ENCODE measurements around the gene TEC.
A peak's percentile ranks its signal among the peaks of the same experiment; 100 is the strongest.
"Not testable (repeated sequence)": the region's sequence is repeated elsewhere in the genome, so short reads cannot be mapped to it uniquely, and the experiment has no call there.

Gene TEC

DNA sequence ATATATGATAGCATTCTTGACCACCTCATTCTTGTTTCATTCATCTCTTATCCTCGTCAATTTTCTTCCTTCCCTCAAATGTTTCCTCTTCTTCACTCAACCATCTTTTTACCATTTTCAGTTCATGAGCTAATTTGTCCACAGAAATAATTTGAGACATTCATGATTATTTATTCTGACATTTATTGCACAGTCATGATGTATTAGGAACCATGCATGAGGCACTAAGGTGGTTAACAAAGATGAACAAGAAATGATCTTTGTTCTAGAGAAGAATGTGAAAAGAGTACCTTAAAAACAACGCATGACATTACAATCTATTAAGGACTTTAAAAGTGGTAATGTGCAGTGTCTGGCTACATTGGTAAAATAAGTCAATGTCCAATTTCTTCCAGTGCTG, 27.9 kb downstream of the TEC start:
- DNase-seq: no peak

GRCh38 chr4:48237996-48238645, 31.5 kb downstream of the TEC start:
- no peak for DNase-seq

- no peak for DNase-seq
Observed at GRCh38 chr4:48235050-48235449, 34.6 kb downstream of the TEC start.

- no peak for DNase-seq
Observed at GRCh38 chr4:48234575-48234974, 35.1 kb downstream of the TEC start.

GRCh38 chr4:48228949-48229348, 40.7 kb downstream of the TEC start:
- DNase-seq: no peak

- DNase-seq: no peak
Observed at GRCh38 chr4:48227662-48228061, 42.0 kb downstream of the TEC start.

DNA sequence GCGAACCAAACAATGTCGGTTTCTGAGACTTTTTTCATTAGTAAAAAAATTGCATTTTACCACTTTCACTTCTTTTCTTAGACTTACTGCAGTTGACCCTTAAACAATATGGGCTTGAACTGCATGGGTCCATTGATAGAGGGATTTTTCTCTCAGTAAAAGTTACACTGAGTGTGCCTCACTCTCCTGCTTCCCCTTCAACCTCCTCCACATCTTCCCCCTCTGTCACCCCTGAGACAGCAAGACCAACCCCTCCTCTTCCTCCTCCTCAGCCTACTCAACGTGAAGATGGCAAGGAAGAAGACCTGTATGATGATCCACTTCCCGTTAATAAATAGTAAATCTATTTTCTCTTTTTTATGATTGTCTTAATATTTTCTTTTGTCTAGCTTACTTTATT, 43.4 kb downstream of the TEC start:
- no peak for DNase-seq

GRCh38 chr4:48225368-48226141, 44.1 kb downstream of the TEC start:
- DNase-seq: no peak

GRCh38 chr4:48224606-48225005, 45.0 kb downstream of the TEC start:
- DNase-seq: no peak

GRCh38 chr4:48223633-48224295, 45.9 kb downstream of the TEC start:
- DNase-seq: no peak

DNA sequence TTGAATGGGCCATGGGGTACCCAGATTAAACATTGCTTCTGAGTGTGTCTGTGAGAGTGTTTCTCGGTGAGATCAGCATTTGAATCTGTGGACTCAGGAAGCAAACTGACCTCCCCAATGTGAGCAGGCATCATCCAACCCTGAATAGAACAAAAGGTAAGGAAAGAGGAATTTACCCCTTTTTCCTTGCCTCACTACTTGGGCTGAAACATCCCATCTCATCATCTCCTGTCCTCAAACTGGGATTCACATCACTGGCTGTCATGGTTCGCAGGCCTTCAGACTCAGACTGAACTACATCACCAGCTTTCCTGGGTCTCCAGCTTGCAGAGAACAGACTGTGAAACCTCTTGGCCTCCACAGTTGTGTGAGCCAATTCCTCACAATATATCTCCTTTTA, 47.1 kb downstream of the TEC start:
- DNase-seq: no peak

DNA sequence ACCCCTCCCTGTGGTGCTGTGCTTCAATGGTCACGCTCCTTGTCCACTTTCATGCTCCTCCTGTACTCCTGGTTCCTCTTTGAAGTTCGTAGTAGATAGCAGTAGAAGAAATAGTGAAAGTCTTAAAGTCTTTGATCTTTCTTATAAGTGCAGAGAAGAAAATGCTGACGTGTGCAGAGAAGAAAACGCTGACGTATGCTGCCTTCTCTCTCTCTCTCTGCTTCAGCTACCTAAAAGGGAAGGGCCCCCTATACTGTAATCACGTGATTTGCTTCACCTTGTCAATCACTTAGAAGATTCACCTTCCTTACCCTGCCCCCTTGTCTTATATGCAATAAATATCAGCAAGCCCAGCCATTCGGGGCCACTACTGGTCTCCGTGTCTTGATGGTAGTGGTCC, 50.2 kb downstream of the TEC start:
- not testable (repeated sequence) for DNase-seq

- no peak for DNase-seq
Observed at GRCh38 chr4:48216563-48216962, 53.1 kb downstream of the TEC start.

GRCh38 chr4:48215977-48216376, 53.7 kb downstream of the TEC start:
- no peak for DNase-seq

- no peak for DNase-seq
Observed at GRCh38 chr4:48212165-48212564, 57.5 kb downstream of the TEC start.

DNA sequence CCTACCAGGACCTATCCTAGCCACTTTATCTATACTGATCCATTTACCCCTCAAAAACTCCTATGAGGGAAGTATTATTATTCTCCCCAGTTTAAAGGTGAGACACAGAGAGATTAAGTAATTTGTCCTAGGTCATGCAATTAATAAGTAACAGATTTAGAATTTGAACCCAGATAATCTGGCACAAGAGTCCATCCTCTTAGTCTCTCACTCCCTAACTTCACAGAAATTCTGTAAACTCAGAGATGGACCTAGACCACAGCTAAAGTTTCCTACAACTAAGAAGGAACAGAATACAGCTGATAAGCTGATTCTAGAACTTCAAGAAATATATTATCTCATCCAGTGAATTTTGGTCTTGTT, 58.7 kb downstream of the TEC start:
- no peak for DNase-seq

GRCh38 chr4:48205626-48206025, 64.0 kb downstream of the TEC start:
- DNase-seq: no peak

DNA sequence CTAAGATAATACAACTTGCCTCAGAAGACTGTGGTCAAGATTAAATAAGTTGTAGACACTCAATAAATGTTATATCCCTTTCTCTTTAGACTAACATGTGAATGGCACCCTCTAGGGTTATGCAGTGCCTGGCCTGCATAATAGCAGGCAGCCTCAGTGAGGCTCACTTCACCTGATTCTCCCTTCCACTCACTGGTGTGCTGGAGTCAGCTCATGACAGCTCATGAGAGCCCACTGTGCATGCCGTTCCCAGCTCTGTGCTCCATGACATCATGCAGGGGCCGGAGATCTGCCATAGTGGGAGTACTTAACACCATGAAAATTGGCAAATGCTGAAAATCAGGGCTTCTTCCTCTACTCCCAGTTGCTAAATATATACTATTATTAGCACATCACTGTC, 64.5 kb downstream of the TEC start:
- no peak for DNase-seq

- no peak for DNase-seq
Observed at GRCh38 chr4:48203819-48204218, 65.8 kb downstream of the TEC start.

GRCh38 chr4:48197643-48198237, 71.9 kb downstream of the TEC start:
- no peak for DNase-seq

GRCh38 chr4:48196758-48197504, 72.7 kb downstream of the TEC start:
- DNase-seq: no peak

- no peak for DNase-seq
Observed at GRCh38 chr4:48195853-48196252, 73.8 kb downstream of the TEC start.

DNA sequence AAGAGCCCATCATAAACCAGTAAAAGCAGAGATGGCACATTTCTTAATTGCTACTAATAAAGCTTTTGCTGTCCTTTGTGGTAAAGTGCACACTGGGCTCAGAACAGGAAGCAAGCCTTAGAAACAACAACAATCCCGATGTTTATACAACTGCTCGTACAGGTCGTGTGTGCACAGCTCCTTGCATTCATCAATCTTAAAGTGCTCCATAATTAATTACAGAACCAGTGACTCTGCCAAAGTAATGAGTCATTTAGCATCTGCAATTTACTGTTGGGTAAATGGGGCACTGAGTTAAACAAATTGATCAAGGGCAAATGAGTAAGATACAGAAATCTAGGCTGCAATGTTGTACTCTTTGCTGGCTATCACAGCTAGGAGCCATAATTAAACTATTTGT, 74.3 kb downstream of the TEC start:
- peak; percentile 17 for DNase-seq
